ENCODE results near the gene MPP4.
A peak's percentile ranks its signal among the peaks of the same experiment; 100 is the strongest.

MPP4 gene

GRCh38 chr2:201642086-201642578 is 56.3 kb downstream of the MPP4 start:
- H3K4me3 ChIP-seq (ENCODE audit: control insufficient read depth, low read depth, low read length), result peak overlapping the region; percentile 92
- no peak for TF ChIP-seq CTCF (conservative IDR thresholded peaks at IDR 0.05; ENCODE audit: control insufficient read depth, insufficient read depth, low read depth, low read length)
- no peak for DNase-seq (ENCODE audit: low read depth)

- DNase-seq (ENCODE audit: low read depth), result no peak
- no peak for TF ChIP-seq CTCF (conservative IDR thresholded peaks at IDR 0.05; ENCODE audit: control insufficient read depth, insufficient read depth, low read depth, low read length)
- H3K4me3 ChIP-seq (ENCODE audit: control insufficient read depth, low read depth, low read length), result no peak overlapping the region
Observed at GRCh38 chr2:201639205-201639604, 59.2 kb downstream of the MPP4 start.

GRCh38 chr2:201638326-201638725 is 60.1 kb downstream of the MPP4 start:
- DNase-seq (ENCODE audit: low read depth), result no peak
- no peak for TF ChIP-seq CTCF (conservative IDR thresholded peaks at IDR 0.05; ENCODE audit: control insufficient read depth, insufficient read depth, low read depth, low read length)
- no peak overlapping the region for H3K4me3 ChIP-seq (ENCODE audit: control insufficient read depth, low read depth, low read length)

- no peak overlapping the region for H3K4me3 ChIP-seq (ENCODE audit: control insufficient read depth, low read depth, low read length)
- no peak for DNase-seq (ENCODE audit: low read depth)
- TF ChIP-seq CTCF (conservative IDR thresholded peaks at IDR 0.05; ENCODE audit: control insufficient read depth, insufficient read depth, low read depth, low read length), result no peak
Observed at GRCh38 chr2:201633661-201634249, 64.7 kb downstream of the MPP4 start.

- DNase-seq (ENCODE audit: low read depth), result no peak
- H3K4me3 ChIP-seq (ENCODE audit: control insufficient read depth, low read depth, low read length), result no peak overlapping the region
- TF ChIP-seq CTCF (conservative IDR thresholded peaks at IDR 0.05; ENCODE audit: control insufficient read depth, insufficient read depth, low read depth, low read length), result no peak
Observed at GRCh38 chr2:201631041-201631440, 67.4 kb downstream of the MPP4 start.

- TF ChIP-seq CTCF (conservative IDR thresholded peaks at IDR 0.05; ENCODE audit: control insufficient read depth, insufficient read depth, low read depth, low read length), result no peak
Observed at GRCh38 chr2:201630577-201630976, 67.9 kb downstream of the MPP4 start.

GRCh38 chr2:201628545-201628944 is 69.9 kb downstream of the MPP4 start:
- no peak overlapping the region for H3K4me3 ChIP-seq (ENCODE audit: control insufficient read depth, low read depth, low read length)
- DNase-seq (ENCODE audit: low read depth), result no peak
- TF ChIP-seq CTCF (conservative IDR thresholded peaks at IDR 0.05; ENCODE audit: control insufficient read depth, insufficient read depth, low read depth, low read length), result no peak

More at GRCh38 chr2:201630577-201630976, 67.9 kb downstream of the MPP4 start:
- no peak for DNase-seq (ENCODE audit: low read depth)
- H3K4me3 ChIP-seq (ENCODE audit: control insufficient read depth, low read depth, low read length), result no peak overlapping the region

Data from fibroblast of mammary gland (primary cell).